Testis (tissue), 2 donors: ENCODE results near the gene CD4.

ENCODE experiments used
- POLR2A ChIP-seq: fragments of 450-650 bp; IDR thresholded peaks from one replicate; pipeline ENCODE4 v1.6.1; 2017; ENCODE audit warnings: antibody characterized with exemption, mild to moderate bottlenecking, moderate library complexity
- TF ChIP-seq, protein P1 (sequence below), 3 experiments: fragments of 450-650 bp in 2 of 3; fragments of 200-600 bp in 1 of 3; sonication (generic) in 1 of 3; IDR thresholded peaks; one replicate each; pipeline ENCODE4 v1.5.1; 2016 to 2019; ENCODE audit warnings: antibody characterized with exemption in 3 of 3, mild to moderate bottlenecking in 2 of 3, moderate library complexity in 1 of 3

DNA sequence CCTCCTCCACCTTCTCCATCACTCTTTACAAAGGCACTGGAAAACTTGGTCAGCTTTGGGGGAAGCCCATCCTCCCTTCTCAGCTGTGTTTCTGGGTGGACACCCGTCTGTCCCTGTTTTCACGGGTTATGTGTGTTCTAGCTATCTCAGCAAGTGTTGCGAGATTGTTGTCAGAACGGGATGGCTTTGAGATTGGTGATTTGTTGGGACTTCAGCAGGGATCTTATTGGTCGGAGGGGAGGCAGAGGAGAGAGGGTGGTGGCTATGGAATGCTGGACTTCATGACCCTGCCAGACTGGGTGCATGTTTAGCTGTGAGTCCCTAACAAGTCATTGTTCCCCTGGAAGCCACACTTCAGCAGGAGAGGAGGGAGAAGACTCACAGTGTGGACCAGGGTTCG is 64.7 kb downstream of the CD4 start:
- TF ChIP-seq, protein P1, sequence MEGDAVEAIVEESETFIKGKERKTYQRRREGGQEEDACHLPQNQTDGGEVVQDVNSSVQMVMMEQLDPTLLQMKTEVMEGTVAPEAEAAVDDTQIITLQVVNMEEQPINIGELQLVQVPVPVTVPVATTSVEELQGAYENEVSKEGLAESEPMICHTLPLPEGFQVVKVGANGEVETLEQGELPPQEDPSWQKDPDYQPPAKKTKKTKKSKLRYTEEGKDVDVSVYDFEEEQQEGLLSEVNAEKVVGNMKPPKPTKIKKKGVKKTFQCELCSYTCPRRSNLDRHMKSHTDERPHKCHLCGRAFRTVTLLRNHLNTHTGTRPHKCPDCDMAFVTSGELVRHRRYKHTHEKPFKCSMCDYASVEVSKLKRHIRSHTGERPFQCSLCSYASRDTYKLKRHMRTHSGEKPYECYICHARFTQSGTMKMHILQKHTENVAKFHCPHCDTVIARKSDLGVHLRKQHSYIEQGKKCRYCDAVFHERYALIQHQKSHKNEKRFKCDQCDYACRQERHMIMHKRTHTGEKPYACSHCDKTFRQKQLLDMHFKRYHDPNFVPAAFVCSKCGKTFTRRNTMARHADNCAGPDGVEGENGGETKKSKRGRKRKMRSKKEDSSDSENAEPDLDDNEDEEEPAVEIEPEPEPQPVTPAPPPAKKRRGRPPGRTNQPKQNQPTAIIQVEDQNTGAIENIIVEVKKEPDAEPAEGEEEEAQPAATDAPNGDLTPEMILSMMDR (IDR thresholded peaks at IDR 0.05), result no peak
- TF ChIP-seq POLR2A, result no peak
